ENCODE results near the gene CHST15. TPM values are rescaled to one million over a fixed set of nuclear protein-coding genes. Genes with fewer than 3 reads are reported as not detected.

The CHST15 gene
- total RNA-seq, 2 experiments from 2014 or later: not detected

GRCh38 chr10:124014416-124015154, 78.8 kb downstream of the CHST15 start:
- H3K4me1 Mint-ChIP-seq: no peaks in the 10 kb centered on the region
- H3K36me3 Mint-ChIP-seq (ENCODE audit: low read depth): no peaks in the 10 kb centered on the region
- no peak for DNase-seq
- CTCF ChIA-PET: no interaction called here
- H3K9me3 Mint-ChIP-seq: peaks cover 8% of the 10 kb centered on the region
- H3K27ac Mint-ChIP-seq: no peak overlapping the region
- no peaks in the 10 kb centered on the region for H3K27me3 Mint-ChIP-seq
- no peak overlapping the region for H3K4me3 Mint-ChIP-seq
- POLR2A ChIA-PET: no interaction called here

- POLR2A ChIA-PET: no interaction called here
These were observed 79.5 kb downstream of the CHST15 start for GRCh38 chr10:124013916-124014315.

DNA sequence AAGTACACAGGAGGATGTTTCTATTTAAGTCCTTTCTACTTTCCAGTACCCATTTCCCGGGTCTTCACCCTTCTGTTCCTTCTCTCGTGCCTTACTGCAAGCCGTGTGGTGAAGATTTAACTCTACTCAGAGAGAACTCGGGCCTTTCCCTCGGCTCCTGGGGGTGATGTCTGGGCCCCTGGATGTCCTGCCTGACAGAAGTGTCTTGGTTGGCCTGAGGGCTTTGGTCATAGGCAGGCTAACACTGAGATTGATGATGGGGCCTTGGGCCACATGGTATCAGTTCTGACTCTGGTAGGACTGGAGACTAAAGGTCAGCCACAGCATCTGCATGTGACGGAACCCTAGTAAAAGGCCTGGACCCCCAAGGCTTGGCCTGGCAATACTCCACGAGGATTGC, 80.4 kb downstream of the CHST15 start:
- Mint-ChIP-seq H3K36me3 (ENCODE audit: low read depth) (no peaks in the 10 kb centered on the region), H3K9me3 (peaks cover 8% of the 10 kb centered on the region), H3K27me3 (no peaks in the 10 kb centered on the region), H3K4me3 (no peak overlapping the region), H3K4me1 (no peaks in the 10 kb centered on the region), H3K27ac (no peak overlapping the region)
- ChIA-PET POLR2A (no interaction called here), CTCF (interaction anchor here (0.9 kb wide), 1 partner anchor 376 kb away, joined by 3 read pairs; no protein-coding TSS in a partner anchor)
- DNase-seq: no peak

More at GRCh38 chr10:124013916-124014315, 79.5 kb downstream of the CHST15 start:
- Mint-ChIP-seq H3K4me1 (no peaks in the 10 kb centered on the region), H3K9me3 (peaks cover 8% of the 10 kb centered on the region), H3K27ac (no peak overlapping the region), H3K36me3 (ENCODE audit: low read depth) (no peaks in the 10 kb centered on the region), H3K4me3 (no peak overlapping the region), H3K27me3 (no peaks in the 10 kb centered on the region)
- DNase-seq: no peak
- CTCF ChIA-PET: no interaction called here

- no peak for DNase-seq
- H3K36me3 Mint-ChIP-seq (ENCODE audit: low read depth): no peaks in the 10 kb centered on the region
- ChIA-PET CTCF (interaction anchor here (0.9 kb wide), 1 partner anchor 377 kb away, joined by 3 read pairs; no protein-coding TSS in a partner anchor), POLR2A (no interaction called here)
- H3K4me1 Mint-ChIP-seq: no peaks in the 10 kb centered on the region
- no peak overlapping the region for H3K4me3 Mint-ChIP-seq
- H3K9me3 Mint-ChIP-seq: peaks cover 8% of the 10 kb centered on the region
- no peak overlapping the region for H3K27ac Mint-ChIP-seq
- no peaks in the 10 kb centered on the region for H3K27me3 Mint-ChIP-seq
These were observed 80.8 kb downstream of the CHST15 start for GRCh38 chr10:124012583-124012982.

GRCh38 chr10:124012066-124012465, 81.3 kb downstream of the CHST15 start:
- Mint-ChIP-seq H3K9me3 (peaks cover 8% of the 10 kb centered on the region), H3K4me1 (no peaks in the 10 kb centered on the region)
- CTCF ChIA-PET: interaction anchor here (1.2 kb wide), 1 partner anchor 17 kb away, joined by 4 read pairs; no protein-coding TSS in a partner anchor

DNA sequence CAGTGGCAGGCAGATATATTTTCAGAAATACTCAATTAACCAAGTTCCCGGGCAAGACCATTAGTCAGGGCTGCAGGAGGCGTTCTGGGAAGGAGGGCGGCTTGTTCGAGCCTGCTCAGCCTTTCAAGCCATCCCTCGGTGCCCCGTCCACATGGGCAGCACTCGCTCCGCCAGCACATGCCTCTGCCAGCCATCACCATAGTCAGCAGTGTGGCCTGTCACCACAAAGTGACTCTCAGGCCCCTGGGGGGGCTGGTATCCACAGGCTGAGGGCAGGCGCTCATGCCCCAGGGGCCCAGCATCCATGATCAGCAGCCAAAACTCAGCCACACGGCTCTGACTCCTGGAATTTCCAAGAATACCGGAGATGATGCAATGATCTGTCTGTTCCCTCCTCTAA, 81.9 kb downstream of the CHST15 start:
- POLR2A ChIA-PET: no interaction called here
- H3K4me3 Mint-ChIP-seq: no peak overlapping the region
- H3K36me3 Mint-ChIP-seq (ENCODE audit: low read depth): no peaks in the 10 kb centered on the region
- H3K27ac Mint-ChIP-seq: no peak overlapping the region
- DNase-seq: no peak
- no peaks in the 10 kb centered on the region for H3K27me3 Mint-ChIP-seq
- CTCF ChIA-PET: interaction anchor here (1.2 kb wide), 1 partner anchor 17 kb away, joined by 4 read pairs; no protein-coding TSS in a partner anchor
- H3K9me3 Mint-ChIP-seq: peaks cover 8% of the 10 kb centered on the region
- no peaks in the 10 kb centered on the region for H3K4me1 Mint-ChIP-seq

More at GRCh38 chr10:124012066-124012465, 81.3 kb downstream of the CHST15 start:
- no peaks in the 10 kb centered on the region for H3K27me3 Mint-ChIP-seq
- H3K27ac Mint-ChIP-seq: no peak overlapping the region
- DNase-seq: no peak
- no peaks in the 10 kb centered on the region for H3K36me3 Mint-ChIP-seq (ENCODE audit: low read depth)
- no peak overlapping the region for H3K4me3 Mint-ChIP-seq
- POLR2A ChIA-PET: no interaction called here

DNA sequence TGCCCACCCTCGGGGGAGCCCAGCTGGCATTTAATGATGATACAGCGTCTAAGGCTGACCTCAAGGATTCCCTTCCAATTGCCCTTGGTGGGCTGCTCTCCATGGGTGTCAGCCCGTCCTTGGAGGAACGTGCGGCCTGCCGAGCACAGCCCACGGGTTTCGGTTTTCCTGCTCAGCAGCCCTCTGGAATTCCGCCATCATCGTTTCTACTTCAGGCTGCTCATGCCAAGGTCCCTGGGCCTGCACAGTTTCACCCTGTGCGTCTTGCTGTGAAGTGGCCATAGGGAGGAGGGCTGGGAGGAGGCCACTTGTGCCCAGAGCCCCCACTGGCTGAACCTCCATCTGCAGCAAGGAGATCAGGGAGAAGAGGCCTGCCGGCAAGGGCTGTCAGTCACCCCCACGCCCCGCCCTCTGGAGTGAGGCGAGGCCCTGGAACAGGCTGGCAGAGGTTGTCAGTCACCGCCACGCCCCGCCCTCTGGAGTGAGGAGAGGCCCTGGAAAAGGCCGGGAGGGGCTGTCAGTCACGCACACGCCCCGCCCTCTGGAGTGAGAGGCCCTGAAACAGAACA, 82.8 kb downstream of the CHST15 start:
- no peak for DNase-seq
- no peak overlapping the region for H3K4me3 Mint-ChIP-seq
- H3K27me3 Mint-ChIP-seq: no peaks in the 10 kb centered on the region
- peaks cover 8% of the 10 kb centered on the region for H3K9me3 Mint-ChIP-seq
- POLR2A ChIA-PET: no interaction called here
- H3K27ac Mint-ChIP-seq: no peak overlapping the region
- no peaks in the 10 kb centered on the region for H3K4me1 Mint-ChIP-seq
- CTCF ChIA-PET: no interaction called here
- no peaks in the 10 kb centered on the region for H3K36me3 Mint-ChIP-seq (ENCODE audit: low read depth)

DNA sequence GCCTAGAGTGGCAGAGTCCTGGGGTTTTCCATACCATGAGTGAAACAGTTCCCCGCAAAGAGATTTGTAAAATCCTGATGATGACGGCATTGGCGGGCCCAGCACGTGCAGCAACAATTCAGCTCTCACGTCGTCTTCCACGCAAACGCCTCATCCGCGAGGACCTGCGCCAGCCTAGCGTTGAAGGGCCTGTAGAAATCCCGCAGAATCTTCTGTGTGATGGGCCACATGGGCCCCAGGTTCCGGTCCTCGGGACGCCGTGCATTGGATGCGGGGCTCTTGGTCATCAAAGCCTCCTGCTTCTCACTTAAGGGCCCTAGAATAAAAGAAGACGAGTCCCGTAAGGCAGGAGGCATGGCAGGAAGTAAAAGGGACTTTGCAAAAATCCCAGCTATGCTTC, 83.4 kb downstream of the CHST15 start:
- POLR2A ChIA-PET: no interaction called here
- H3K36me3 Mint-ChIP-seq (ENCODE audit: low read depth): no peaks in the 10 kb centered on the region
- CTCF ChIA-PET: interaction anchor here (0.5 kb wide), 1 partner anchor 351 kb away, joined by 4 read pairs; no protein-coding TSS in a partner anchor
- H3K9me3 Mint-ChIP-seq: peaks cover 8% of the 10 kb centered on the region
- H3K4me1 Mint-ChIP-seq: no peaks in the 10 kb centered on the region
- DNase-seq: no peak
- H3K27me3 Mint-ChIP-seq: no peaks in the 10 kb centered on the region
- H3K4me3 Mint-ChIP-seq: no peak overlapping the region
- no peak overlapping the region for H3K27ac Mint-ChIP-seq

- ChIA-PET POLR2A (no interaction called here), CTCF (interaction anchor here (0.5 kb wide), 1 partner anchor 351 kb away, joined by 4 read pairs; no protein-coding TSS in a partner anchor)
- Mint-ChIP-seq H3K9me3 (peaks cover 8% of the 10 kb centered on the region), H3K27ac (no peak overlapping the region), H3K4me3 (no peak overlapping the region), H3K4me1 (peaks cover under 1% of the 10 kb centered on the region), H3K36me3 (ENCODE audit: low read depth) (no peaks in the 10 kb centered on the region), H3K27me3 (no peaks in the 10 kb centered on the region)
- no peak for DNase-seq
These were observed 84.0 kb downstream of the CHST15 start for GRCh38 chr10:124009231-124010015.

DNA sequence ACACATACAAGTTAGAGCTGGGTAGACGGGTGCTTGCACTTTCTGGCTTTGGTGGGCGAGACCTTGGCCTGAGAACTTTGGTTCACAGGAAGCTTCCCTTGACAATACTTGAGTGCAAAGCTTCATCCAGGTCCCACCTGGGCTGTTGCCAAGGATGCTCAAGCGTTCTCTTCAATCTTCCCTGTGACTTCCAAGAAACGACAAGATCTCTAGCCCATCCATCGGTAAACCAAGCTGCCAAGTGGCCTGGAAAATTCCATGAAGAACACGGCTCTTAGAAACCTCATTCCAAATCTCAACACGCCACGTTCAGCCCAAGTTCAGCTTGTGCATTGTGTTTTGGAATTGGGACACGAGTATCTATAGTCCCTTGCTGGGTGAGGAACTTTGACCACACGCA, 84.7 kb downstream of the CHST15 start:
- Mint-ChIP-seq H3K4me3 (no peak overlapping the region), H3K27me3 (no peaks in the 10 kb centered on the region), H3K36me3 (ENCODE audit: low read depth) (no peaks in the 10 kb centered on the region), H3K27ac (no peak overlapping the region), H3K4me1 (peaks cover 2% of the 10 kb centered on the region), H3K9me3 (peaks cover 2% of the 10 kb centered on the region)
- DNase-seq: no peak
- ChIA-PET POLR2A (no interaction called here), CTCF (interaction anchor here (0.6 kb wide), 1 partner anchor 35 kb away, joined by 3 read pairs; no protein-coding TSS in a partner anchor)

GRCh38 chr10:124008187-124008586, 85.2 kb downstream of the CHST15 start:
- H3K36me3 Mint-ChIP-seq (ENCODE audit: low read depth): no peaks in the 10 kb centered on the region
- peaks cover 2% of the 10 kb centered on the region for H3K4me1 Mint-ChIP-seq
- no peaks in the 10 kb centered on the region for H3K27me3 Mint-ChIP-seq
- H3K4me3 Mint-ChIP-seq: no peak overlapping the region
- H3K9me3 Mint-ChIP-seq: no peaks in the 10 kb centered on the region
- no peak overlapping the region for H3K27ac Mint-ChIP-seq
- ChIA-PET CTCF (interaction anchor here (0.6 kb wide), 1 partner anchor 34 kb away, joined by 3 read pairs; no protein-coding TSS in a partner anchor), POLR2A (no interaction called here)
- DNase-seq: no peak

- Mint-ChIP-seq H3K27ac (no peak overlapping the region), H3K4me3 (no peak overlapping the region), H3K9me3 (no peaks in the 10 kb centered on the region), H3K27me3 (no peaks in the 10 kb centered on the region), H3K4me1 (peaks cover 2% of the 10 kb centered on the region), H3K36me3 (ENCODE audit: low read depth) (no peaks in the 10 kb centered on the region)
- ChIA-PET POLR2A (no interaction called here), CTCF (no interaction called here)
- DNase-seq: no peak
These were observed 85.6 kb downstream of the CHST15 start for GRCh38 chr10:124007773-124008145.

Data from activated CD4-positive, alpha-beta T cell treated with anti-CD3 and anti-CD28 coated beads, Interleukin-2, amount 10 ng/mL, durations not matched to agents 7 days and 5 days (primary cell).